ENCODE results near the gene TPSG1.
"Not testable (repeated sequence)": the region's sequence is repeated elsewhere in the genome, so short reads cannot be mapped to it uniquely, and the experiment has no call there.

Gene TPSG1

GRCh38 chr16:1237990-1238389, 12.9 kb upstream of the TPSG1 start:
- H3K4me3 ChIP-seq (replicated peaks; ENCODE audit: low read depth, low read length): no peak overlapping the region
- no peak for DNase-seq (ENCODE audit: low read depth)
- TF ChIP-seq CTCF (IDR thresholded peaks at IDR 0.05; ENCODE audit: low read length, missing control alignments): no peak

GRCh38 chr16:1236659-1237058, 11.6 kb upstream of the TPSG1 start:
- not testable (repeated sequence) for DNase-seq (ENCODE audit: low read depth); H3K4me3 ChIP-seq (replicated peaks; ENCODE audit: low read depth, low read length)

GRCh38 chr16:1232049-1232748, 7.1 kb upstream of the TPSG1 start:
- not testable (repeated sequence) for H3K4me3 ChIP-seq (replicated peaks; ENCODE audit: low read depth, low read length); DNase-seq (ENCODE audit: low read depth)

GRCh38 chr16:1231301-1231700, 6.2 kb upstream of the TPSG1 start:
- H3K4me3 ChIP-seq (replicated peaks; ENCODE audit: low read depth, low read length); DNase-seq (ENCODE audit: low read depth): not testable (repeated sequence)

- not testable (repeated sequence) for DNase-seq (ENCODE audit: low read depth); H3K4me3 ChIP-seq (replicated peaks; ENCODE audit: low read depth, low read length)
Observed at GRCh38 chr16:1230471-1231212, 5.6 kb upstream of the TPSG1 start.

GRCh38 chr16:1230084-1230470, 5.0 kb upstream of the TPSG1 start, which contains the start of gene TPSB2:
Gene TPSB2, minus strand, starts transcription at chr16:1230184. Its CDS starts 233 bp downstream, at chr16:1229951.
- H3K4me3 ChIP-seq (replicated peaks; ENCODE audit: low read depth, low read length); DNase-seq (ENCODE audit: low read depth): not testable (repeated sequence)

- not testable (repeated sequence) for DNase-seq (ENCODE audit: low read depth); H3K4me3 ChIP-seq (replicated peaks; ENCODE audit: low read depth, low read length)
Observed at GRCh38 chr16:1229476-1229875, 4.4 kb upstream of the TPSG1 start.

- not testable (repeated sequence) for DNase-seq (ENCODE audit: low read depth); H3K4me3 ChIP-seq (replicated peaks; ENCODE audit: low read depth, low read length)
Observed at GRCh38 chr16:1228227-1228626, 3.2 kb upstream of the TPSG1 start.

GRCh38 chr16:1226692-1227091, 1.6 kb upstream of the TPSG1 start:
- not testable (repeated sequence) for DNase-seq (ENCODE audit: low read depth); H3K4me3 ChIP-seq (replicated peaks; ENCODE audit: low read depth, low read length)

GRCh38 chr16:1225728-1226311, 752 bp upstream of the TPSG1 start:
- not testable (repeated sequence) for H3K4me3 ChIP-seq (replicated peaks; ENCODE audit: low read depth, low read length); DNase-seq (ENCODE audit: low read depth)

- TF ChIP-seq CTCF (IDR thresholded peaks at IDR 0.05; ENCODE audit: low read length, missing control alignments): no peak
- H3K4me3 ChIP-seq (replicated peaks; ENCODE audit: low read depth, low read length): no peak overlapping the region
- DNase-seq (ENCODE audit: low read depth): no peak
Observed at GRCh38 chr16:1224558-1224957, 510 bp downstream of the TPSG1 start.
